Mesothelial cell of epicardium (in vitro differentiated cells): Measurements from ENCODE around the gene ARHGEF7. TPM values are rescaled to one million over a fixed set of nuclear protein-coding genes. Genes with fewer than 3 reads are reported as not detected.

Source experiments
- DNase-seq, 2 experiments: peaks; one replicate each; pipeline ENCODE4 v3.0.0; 2021; ENCODE audit warnings: low spot score in 2 of 2; ENCODE audit not compliant: unreplicated experiment in 2 of 2
- H3K27ac Mint-ChIP-seq: 2 replicates; pipeline ENCODE4 v1.8.0; 2021; ENCODE audit warnings: mixed read lengths
- H3K27me3 Mint-ChIP-seq: 2 replicates; pipeline ENCODE4 v1.8.0; 2021; ENCODE audit warnings: low read depth, mixed read lengths
- H3K36me3 Mint-ChIP-seq: 2 replicates; pipeline ENCODE4 v1.8.0; 2021; ENCODE audit warnings: mixed read lengths
- H3K4me1 Mint-ChIP-seq: 2 replicates; pipeline ENCODE4 v1.8.0; 2021; ENCODE audit warnings: mixed read lengths
- H3K4me3 Mint-ChIP-seq: 2 replicates; pipeline ENCODE4 v1.8.0; 2021; ENCODE audit warnings: mild to moderate bottlenecking, moderate library complexity, mixed read lengths
- H3K9me3 Mint-ChIP-seq: 2 replicates; pipeline ENCODE4 v1.8.0; 2021; ENCODE audit warnings: mixed read lengths
- total RNA-seq: library from RNA; stranded (reverse); gene quantifications from 3 replicates; pipeline ENCODE4 v1.2.1, GENCODE V29; 2021
- TF ChIP-seq, protein P1 (sequence below): fragments of 200-600 bp; sonication (generic); IDR thresholded peaks from one replicate; pipeline ENCODE4 v1.5.0; 2021; ENCODE audit warnings: antibody characterized with exemption; ENCODE audit not compliant: unreplicated experiment

Gene ARHGEF7
- total RNA-seq, 1 donor from 2014 or later: 95.9 TPM

DNA sequence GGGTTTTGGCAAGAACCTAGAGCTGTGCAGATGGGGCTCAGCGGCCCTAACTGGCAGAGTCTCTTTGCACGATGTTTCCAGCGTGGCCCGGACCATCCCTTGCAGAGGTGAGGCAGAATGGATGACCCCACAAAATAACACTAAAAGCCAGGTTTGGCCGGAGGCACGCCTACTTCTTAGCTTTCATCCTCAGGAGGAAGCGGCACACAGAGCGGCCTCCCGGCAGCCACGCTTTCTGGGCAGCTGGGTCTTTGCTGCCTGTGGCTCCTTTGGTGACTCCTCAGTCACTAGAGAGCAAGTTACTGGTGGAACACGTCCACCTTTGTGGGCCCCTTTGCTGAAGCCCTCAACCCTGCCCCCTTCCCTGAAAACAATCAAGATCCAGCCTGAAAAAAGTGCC is 230.6 kb downstream of the ARHGEF7 start:
- Mint-ChIP-seq H3K9me3 (peaks cover 4% of the 10 kb centered on the region), H3K4me3 (no peak overlapping the region), H3K4me1 (no peaks in the 10 kb centered on the region), H3K36me3 (no peaks in the 10 kb centered on the region), H3K27me3 (peaks cover under 1% of the 10 kb centered on the region), H3K27ac (no peak overlapping the region)
- no peak for DNase-seq
- TF ChIP-seq, protein P1, sequence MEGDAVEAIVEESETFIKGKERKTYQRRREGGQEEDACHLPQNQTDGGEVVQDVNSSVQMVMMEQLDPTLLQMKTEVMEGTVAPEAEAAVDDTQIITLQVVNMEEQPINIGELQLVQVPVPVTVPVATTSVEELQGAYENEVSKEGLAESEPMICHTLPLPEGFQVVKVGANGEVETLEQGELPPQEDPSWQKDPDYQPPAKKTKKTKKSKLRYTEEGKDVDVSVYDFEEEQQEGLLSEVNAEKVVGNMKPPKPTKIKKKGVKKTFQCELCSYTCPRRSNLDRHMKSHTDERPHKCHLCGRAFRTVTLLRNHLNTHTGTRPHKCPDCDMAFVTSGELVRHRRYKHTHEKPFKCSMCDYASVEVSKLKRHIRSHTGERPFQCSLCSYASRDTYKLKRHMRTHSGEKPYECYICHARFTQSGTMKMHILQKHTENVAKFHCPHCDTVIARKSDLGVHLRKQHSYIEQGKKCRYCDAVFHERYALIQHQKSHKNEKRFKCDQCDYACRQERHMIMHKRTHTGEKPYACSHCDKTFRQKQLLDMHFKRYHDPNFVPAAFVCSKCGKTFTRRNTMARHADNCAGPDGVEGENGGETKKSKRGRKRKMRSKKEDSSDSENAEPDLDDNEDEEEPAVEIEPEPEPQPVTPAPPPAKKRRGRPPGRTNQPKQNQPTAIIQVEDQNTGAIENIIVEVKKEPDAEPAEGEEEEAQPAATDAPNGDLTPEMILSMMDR: no peak

DNA sequence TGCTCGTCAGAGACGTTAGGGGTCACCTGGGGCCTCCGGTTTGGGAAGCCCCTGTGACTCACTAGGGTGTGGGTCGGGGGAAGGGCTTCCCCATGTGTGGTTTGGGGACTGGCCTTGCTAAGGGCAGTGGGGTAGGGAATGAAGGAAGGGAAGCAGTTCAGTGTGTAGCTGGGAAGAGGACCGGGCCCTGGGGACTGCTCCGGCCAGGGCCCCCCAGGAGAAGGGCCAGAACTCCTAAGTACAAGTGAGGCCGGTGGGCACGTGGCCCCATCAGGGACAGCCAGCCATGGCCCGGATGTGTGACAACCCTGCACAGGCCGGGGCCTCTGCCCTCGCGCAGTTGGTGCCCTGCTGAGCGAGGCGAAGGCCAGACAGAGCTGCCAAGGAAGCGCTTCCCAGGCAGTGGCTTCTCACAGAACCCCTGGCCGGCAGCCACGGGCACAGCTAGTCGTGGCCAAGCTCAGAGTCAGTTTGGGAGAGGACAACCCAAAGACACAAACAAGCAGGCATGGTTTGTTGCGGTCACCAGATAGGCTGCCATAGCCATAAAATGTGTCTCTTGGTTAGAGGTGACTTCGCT is 231.1 kb downstream of the ARHGEF7 start:
- no peaks in the 10 kb centered on the region for H3K36me3 Mint-ChIP-seq
- no peak overlapping the region for H3K27ac Mint-ChIP-seq
- no peak overlapping the region for H3K4me3 Mint-ChIP-seq
- no peaks in the 10 kb centered on the region for H3K4me1 Mint-ChIP-seq
- peaks cover 4% of the 10 kb centered on the region for H3K9me3 Mint-ChIP-seq
- no peak for DNase-seq
- TF ChIP-seq, protein P1: no peak
- peaks cover 2% of the 10 kb centered on the region for H3K27me3 Mint-ChIP-seq

DNA sequence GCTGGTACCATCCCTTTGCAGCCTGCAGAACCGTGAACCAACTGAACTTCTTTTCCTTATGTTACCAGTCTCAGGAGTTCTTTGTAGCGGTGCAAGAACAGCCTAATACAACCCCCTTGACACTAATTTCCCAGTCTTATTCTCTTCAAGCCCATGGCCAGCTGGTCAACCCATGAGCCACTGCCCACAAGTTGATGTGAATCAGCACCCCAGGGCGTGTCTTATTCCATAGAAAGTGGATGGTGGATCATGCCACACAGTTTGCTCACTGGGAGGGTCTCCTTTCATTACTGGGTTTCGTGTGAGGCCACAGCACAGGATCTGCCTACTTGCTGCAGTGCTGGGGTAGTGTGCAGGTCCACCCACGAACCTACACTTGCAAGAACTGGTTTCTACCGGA is 232.3 kb downstream of the ARHGEF7 start:
- Mint-ChIP-seq H3K9me3 (peaks cover 11% of the 10 kb centered on the region), H3K27ac (no peak overlapping the region), H3K4me3 (no peak overlapping the region), H3K4me1 (no peaks in the 10 kb centered on the region), H3K27me3 (peaks cover 7% of the 10 kb centered on the region), H3K36me3 (no peaks in the 10 kb centered on the region)
- TF ChIP-seq, protein P1: no peak
- no peak for DNase-seq

DNA sequence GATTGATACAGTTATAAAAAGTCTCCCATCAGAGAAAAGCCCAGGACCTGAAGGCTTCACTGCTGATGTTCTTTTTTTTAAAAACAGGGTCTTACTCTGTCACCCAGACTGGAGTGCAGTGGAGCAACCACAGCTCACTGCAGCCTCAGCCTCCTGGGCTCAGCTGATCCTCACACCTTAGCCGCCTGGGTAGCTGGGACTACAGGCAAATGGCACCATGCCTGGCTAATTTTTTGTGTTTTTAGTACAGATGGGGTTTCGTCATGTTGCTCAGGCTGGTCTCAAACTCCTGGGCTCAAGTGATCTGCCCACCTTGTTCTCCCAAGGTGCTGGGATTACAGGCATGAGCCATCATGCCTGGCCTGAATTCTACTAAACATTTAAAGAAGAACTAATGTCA is 238.4 kb downstream of the ARHGEF7 start:
- TF ChIP-seq, protein P1: no peak
- Mint-ChIP-seq H3K36me3 (no peaks in the 10 kb centered on the region), H3K9me3 (peaks cover 14% of the 10 kb centered on the region), H3K4me1 (no peaks in the 10 kb centered on the region), H3K27ac (no peak overlapping the region), H3K4me3 (no peak overlapping the region), H3K27me3 (peaks cover 37% of the 10 kb centered on the region)
- DNase-seq: no peak

DNA sequence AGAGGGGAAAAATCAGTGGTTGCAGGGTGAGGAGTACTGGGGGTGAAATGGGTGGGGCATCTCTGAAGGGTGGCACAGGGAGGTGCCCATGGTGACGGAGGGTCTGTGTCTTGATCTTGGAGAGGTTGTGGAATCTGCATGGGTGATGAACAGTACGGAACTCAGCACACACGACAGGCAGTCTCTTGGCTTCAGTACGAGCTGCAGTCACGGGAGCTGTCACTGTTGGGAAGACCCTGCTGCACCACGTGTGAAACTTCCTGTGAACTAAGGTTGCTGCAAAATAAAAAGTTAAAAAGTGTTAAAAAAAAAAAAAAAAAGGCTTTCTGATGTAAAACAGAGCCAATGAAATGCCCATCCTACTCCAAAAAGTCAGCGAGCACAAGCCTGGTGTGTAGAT is 239.7 kb downstream of the ARHGEF7 start:
- no peaks in the 10 kb centered on the region for H3K36me3 Mint-ChIP-seq
- no peaks in the 10 kb centered on the region for H3K4me1 Mint-ChIP-seq
- H3K4me3 Mint-ChIP-seq: no peak overlapping the region
- no peak overlapping the region for H3K27ac Mint-ChIP-seq
- TF ChIP-seq, protein P1: no peak
- no peak for DNase-seq
- H3K9me3 Mint-ChIP-seq: peaks cover 9% of the 10 kb centered on the region
- H3K27me3 Mint-ChIP-seq: peaks cover 37% of the 10 kb centered on the region

Other genes with a start within 250 kb of the ARHGEF7 start
- gene ANKRD10, start 200.2 kb upstream of the ARHGEF7 start, total RNA-seq: 235 to 258 TPM (median 256 TPM) in 3 replicates
- 0.41 to 0.51 TPM (median 0.45 TPM) in 3 replicates for gene TEX29, start 205.3 kb downstream of the ARHGEF7 start, total RNA-seq